Activated naive CD4-positive, alpha-beta T cell (primary cell): ENCODE measurements around the gene MEAK7.

ENCODE experiments used
- DNase-seq, 4 experiments: peaks; one replicate each; lab custom pipeline; 2025; lab: John Stamatoyannopoulos, UW

The MEAK7 gene

DNA sequence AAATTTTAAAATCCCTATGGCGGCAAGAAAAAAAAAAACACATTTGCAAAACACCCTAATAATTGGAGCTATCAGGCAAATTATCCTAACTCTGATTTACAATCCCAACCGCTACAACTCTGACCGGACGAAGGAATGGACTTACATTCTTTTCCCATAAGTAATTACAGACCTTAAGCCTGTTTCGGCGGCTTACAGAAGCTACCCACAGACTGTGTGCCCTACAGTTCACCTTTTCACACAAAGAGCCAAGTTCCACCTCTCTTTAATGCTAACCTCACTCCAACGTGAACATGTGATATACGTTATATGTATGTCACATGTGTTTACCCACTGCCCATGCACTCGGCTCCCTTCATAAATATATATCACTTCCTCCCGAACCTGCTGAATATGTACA, 8.7 kb upstream of the MEAK7 start:
- DNase-seq = no peak

DNA sequence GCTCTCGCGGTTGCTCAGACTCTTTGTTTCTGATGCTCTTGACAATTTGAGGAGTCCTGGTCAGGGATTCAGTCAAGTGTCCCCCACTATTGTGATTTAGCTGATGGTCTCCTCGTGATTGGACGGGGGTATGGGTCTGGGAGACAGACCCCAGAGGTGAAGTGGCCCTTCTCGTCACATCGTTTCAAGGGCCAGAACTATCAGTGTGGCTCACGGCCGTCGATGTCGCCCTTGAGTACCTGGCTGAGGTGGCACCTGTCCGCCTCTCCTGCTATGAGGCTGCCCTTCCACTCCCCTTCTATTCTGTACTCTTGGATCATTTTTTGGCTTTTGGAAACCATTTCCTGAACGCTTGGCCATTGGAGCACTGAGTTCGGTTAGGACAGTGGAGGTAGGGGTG, 7.4 kb upstream of the MEAK7 start:
- DNase-seq = no peak

DNA sequence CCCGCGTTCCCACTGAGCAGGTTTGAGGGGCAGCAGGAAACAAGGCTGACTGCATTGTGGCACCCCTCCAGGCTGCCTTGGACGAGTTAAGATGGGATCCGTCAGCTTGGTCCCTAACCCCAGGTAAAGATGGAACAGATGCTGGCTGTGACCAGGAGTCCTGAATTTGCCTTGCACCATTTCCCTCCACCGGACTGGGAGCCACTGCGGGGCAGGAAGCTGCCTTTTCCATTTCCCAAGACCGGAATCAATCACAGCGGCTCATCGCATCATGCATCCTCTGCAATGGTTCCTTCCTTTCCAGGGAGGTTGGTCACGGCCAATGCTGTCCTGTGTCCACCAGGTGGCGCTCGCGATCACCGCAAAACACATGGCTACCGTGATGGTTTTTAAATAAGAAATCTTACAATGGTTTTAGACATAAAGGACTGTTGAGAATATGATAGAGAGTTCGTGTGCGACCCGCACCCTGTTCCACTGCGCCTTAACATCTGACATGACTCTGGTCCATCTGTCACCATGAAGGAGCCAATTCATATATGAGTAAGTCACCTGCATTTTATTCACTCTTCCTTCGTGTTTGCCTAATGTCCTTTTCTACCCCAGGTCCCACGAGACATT, 6.8 kb upstream of the MEAK7 start:
- DNase-seq = peak; percentile 72 to 83 (median 78)

GRCh38 chr16:84509032-84509950, 4.8 kb upstream of the MEAK7 start:
- no peak for DNase-seq

DNA sequence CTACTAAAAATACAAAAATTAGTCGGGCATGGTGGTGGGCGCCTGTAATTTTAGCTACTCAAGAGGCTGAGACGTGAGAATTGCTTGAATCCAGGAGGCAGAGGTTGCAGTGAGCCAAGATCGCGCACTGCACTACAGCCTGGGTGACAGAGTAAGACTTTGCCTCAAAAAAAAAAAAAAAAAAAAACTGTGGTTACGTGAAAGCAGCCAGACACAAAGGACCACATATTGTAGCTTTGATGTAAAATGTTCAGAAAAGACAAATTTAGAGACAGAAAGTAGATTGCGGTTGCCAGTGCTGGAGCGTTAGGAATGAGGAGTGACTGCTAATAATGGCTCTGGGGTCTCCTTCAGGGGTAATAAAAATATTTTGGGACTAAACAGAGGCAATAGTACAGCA, 4.0 kb upstream of the MEAK7 start:
- no peak for DNase-seq

DNA sequence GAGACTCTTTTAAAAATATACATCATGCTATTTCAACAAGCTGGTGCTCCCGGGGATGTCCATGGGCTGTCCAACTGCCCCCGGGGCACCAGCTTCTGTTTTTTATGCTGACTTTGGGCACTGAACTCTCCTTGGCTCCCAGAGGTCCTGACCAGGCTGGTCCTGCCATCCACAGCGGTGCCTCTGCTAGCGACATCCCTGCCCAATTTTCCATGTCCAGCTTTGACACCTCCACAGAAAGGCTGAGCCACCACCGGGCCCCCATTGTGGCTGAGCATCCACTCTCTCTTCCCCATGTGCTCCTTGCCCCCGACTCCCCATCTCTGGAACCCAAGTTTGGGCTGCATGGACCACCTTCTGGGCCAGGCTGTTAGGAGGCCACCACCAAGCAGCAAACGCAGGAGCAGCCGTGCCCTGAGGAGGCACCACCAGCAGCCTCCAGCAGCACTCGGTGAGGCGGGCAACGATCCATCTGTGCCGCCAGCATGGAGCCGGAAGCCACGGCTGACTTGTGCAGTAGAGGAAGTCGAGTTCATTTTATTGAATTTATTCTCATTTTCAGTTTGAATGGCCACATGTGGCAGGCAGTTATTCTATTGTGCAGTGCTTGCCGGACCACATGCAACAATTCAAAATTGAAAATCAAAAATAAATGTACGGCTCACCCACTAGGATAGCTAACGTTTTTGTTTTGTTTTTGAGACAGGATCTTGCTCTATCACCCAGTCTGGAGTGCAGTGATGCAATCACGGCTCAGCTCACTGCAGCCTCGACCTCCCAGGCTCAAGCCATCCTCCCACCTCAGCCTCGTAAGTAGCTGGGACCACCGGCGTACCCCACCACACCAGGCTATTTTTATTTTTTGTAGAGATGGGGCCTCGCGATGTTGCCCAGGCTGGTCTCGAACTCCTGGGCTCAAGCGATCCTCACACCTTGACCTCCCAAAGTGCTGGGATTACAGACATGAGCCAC, 2.8 kb upstream of the MEAK7 start:
- peak in 1 of 4 experiments; percentile 9 for DNase-seq

- no peak for DNase-seq
These were observed 1.1 kb upstream of the MEAK7 start for GRCh38 chr16:84505249-84506187.

- DNase-seq = no peak
These were observed 586 bp downstream of the MEAK7 start for GRCh38 chr16:84503751-84504395.

DNA sequence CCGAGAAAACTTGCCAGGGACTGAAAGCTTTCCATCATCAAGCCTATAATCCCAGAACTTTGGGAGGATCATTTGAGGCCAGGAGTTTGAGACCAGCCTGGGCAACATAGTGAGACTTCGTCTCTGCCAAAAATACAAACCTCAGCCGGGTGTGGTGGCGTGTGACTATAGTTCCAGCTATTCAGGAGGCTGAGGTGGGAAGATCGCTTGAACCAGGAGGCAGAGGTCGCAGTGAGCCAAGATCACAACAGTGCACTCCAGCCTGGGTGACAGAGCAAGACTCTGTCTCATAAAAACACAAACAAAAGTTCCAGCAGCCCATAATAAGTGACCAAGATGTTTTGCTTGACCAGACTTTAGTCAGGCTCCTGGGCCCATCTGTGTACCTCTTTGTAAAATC, 1.9 kb downstream of the MEAK7 start:
- DNase-seq = no peak

- DNase-seq = no peak
These were observed 2.4 kb downstream of the MEAK7 start for GRCh38 chr16:84502075-84502474.

DNA sequence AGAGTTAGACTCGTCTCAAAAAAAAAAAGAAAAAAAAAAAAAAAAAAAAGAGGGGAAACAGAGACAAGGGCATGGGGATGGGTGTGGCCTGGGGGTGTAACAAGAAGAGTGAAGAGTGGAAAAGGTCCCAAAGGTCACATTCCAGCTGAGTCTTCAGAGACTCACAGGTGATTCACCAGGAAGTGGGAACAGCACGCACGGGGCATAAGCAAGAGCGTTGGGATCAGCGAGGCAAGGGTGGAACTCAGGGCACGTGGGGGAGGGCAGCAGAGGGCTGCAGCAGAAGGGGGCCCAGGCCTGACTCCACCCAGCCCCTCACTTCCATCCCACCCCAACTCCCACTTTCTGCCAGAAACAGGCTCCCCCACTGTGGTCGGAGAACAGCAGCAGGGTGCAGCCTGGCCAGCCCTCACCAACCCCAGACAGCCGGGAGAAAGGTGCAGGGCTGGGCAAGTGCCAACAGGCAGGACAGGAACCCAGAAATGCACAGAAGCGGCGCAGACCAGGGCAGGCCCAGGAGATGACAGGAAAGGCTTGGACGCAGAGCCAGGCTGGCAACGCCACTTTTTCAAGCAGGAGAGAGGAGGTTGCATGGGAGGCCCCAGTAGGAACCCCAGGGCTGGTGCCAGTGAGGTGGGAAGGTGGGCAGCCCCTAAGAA, 3.3 kb downstream of the MEAK7 start:
- no peak for DNase-seq

- no peak for DNase-seq
These were observed 3.9 kb downstream of the MEAK7 start for GRCh38 chr16:84500531-84500930.

GRCh38 chr16:84499638-84500037, 4.8 kb downstream of the MEAK7 start:
- DNase-seq = no peak

GRCh38 chr16:84498859-84499620, 5.4 kb downstream of the MEAK7 start:
- no peak for DNase-seq

- no peak for DNase-seq
These were observed 6.2 kb downstream of the MEAK7 start for GRCh38 chr16:84498223-84498610.

DNA sequence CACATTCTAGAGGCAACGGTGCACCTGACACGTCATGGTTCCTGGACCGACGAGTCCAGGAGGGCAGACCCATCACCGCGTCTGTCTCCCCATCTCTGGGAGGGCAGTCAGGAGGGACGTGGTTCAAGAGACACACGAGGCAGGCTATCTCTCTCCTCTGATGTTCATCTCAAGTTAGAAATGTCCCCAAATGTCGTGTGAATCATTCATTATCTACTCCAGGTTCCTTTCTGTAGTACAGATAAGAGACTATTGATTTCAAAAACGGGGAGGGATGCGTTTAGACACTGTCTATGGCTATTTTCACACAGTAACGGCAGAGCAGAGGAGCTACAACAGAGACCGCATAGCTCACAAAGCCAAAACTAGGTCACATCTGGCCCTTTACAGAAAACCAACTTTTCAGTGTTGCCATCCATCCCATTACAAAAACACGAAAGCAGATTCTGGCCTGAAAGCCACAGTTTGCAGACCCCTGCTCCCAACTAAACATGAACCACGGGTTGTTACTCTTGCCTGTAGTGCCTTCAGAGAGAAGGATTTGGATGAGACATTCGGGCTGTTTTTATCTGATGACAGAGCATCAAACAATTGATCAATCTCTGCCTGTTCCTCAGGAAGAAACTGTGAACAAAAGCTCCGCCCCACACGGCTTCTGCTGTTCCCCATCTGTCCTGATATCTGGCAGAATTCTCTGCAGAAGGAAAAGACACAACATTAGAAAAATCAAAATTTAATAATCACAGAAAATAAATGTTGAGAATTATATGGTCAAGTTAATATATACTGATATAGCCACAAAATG, 6.8 kb downstream of the MEAK7 start:
- DNase-seq = no peak

- DNase-seq = no peak
These were observed 7.5 kb downstream of the MEAK7 start for GRCh38 chr16:84496991-84497390.

DNA sequence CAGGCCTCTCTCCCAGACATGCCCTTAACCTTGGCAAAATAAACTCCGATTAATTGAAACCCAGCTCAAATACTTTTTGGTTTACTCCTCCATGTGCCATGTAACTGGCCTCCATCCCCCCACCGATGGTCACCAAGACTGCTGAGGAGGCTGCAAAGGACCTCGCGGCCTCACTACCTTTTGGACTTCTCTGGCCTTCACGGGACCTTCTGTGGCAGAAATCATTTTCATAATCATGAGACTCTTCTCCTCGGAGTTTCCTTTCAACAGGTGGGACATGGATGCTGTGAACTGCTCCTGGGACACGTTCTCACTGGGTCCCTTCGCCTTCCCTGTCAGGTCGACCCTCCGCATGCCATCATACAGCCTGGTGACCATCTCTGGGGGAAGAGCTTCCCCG, 9.0 kb downstream of the MEAK7 start:
- no peak for DNase-seq

GRCh38 chr16:84489131-84489530, 15.3 kb downstream of the MEAK7 start:
- no peak for DNase-seq
